Activated T-cell treated with anti-CD3 and anti-CD28 coated beads, Interleukin-2, amount 50 U/mL, for 72 hours (primary cell): Measurements from ENCODE around the gene TBATA. TPM values are rescaled to one million over a fixed set of nuclear protein-coding genes. Genes with fewer than 3 reads are reported as not detected.
"Not testable (repeated sequence)": the region's sequence is repeated elsewhere in the genome, so short reads cannot be mapped to it uniquely, and the experiment has no call there.

ENCODE experiments used
- ATAC-seq, 2 donors: fragments of 150-1000 bp; cut with Tn5 transposase; replicated peaks in 1 of 2; 2 replicates each; pipeline ENCODE4 v1.10.0; 2021; ENCODE audit warnings: moderate library complexity in 2 of 2, mild to moderate bottlenecking in 1 of 2
- DNase-seq, 2 donors: peaks; one replicate each; pipeline ENCODE4 v3.0.0; 2021 to 2022; ENCODE audit warnings: mixed read lengths in 1 of 2
- H3K27ac Mint-ChIP-seq: one replicate; pipeline ENCODE4 v1.8.0; 2022; ENCODE audit warnings: mild to moderate bottlenecking, moderate library complexity, mixed read lengths
- H3K27me3 Mint-ChIP-seq: one replicate; pipeline ENCODE4 v1.8.0; 2022; ENCODE audit warnings: low read depth, mixed read lengths
- H3K36me3 Mint-ChIP-seq, 2 donors: one replicate each; pipeline ENCODE4 v1.8.0; 2022; ENCODE audit warnings: mixed read lengths in 2 of 2, mild to moderate bottlenecking in 1 of 2; ENCODE audit not compliant: insufficient read depth in 2 of 2
- H3K4me1 Mint-ChIP-seq: one replicate; pipeline ENCODE4 v1.8.0; 2022; ENCODE audit warnings: low read depth, mixed read lengths
- H3K4me3 Mint-ChIP-seq, 2 donors: one replicate each; pipeline ENCODE4 v1.8.0; 2022; ENCODE audit warnings: mild to moderate bottlenecking in 2 of 2, mixed read lengths in 2 of 2, moderate library complexity in 2 of 2
- H3K9me3 Mint-ChIP-seq, 2 donors: one replicate each; pipeline ENCODE4 v1.8.0; 2022; ENCODE audit warnings: mixed read lengths in 2 of 2
- total RNA-seq, 2 donors: library from RNA; stranded (reverse); gene quantifications; one replicate each; pipeline ENCODE4 v1.2.3, GENCODE V29; 2022

The TBATA gene
- total RNA-seq, 2 donors from 2014 or later: not detected

DNA sequence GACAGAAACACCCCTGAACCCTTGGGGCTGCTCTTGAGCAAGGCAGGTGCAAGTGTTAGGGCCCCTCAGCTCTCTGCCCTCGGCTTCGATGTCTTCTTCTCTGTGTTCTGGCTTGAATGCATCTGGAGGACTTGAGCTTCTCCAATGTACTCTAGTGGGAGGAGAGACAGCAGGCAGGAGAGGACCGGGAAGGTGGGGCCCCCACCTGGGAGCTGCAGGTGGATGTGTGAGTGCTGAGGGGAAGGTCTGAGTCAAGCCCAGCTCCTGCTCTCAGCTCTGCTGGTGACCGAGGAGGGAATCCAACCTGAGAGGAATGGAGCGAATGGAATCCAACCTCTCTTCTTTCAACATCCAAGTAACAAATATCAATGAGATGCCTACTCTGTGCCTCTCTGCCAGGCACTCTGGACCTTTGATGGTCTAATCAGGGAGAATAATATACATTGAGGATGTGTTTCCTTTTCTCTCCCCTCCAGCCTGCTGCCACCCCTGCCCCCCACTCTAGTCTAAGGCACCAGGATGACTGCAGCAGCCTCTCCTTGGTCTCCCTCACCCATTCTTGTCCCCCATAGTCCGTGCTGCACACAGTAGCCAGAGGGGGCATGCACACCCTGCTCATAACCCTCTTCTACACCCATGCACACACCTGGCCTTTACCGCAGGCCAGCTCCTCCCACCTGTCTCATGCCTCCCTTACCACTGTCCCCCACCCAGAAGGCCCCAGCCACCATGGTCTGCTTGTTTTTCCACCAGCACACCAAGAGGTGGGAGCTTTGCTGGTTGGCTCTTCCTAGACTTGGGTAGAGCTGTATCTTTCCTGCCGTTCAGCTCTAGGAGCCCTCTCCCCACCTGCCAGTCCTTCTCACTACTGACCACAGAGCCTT, 13.6 kb downstream of the TBATA start:
- no peaks in the 10 kb centered on the region for H3K36me3 Mint-ChIP-seq
- H3K27ac Mint-ChIP-seq: no peak overlapping the region
- H3K27me3 Mint-ChIP-seq: peaks cover 7% of the 10 kb centered on the region
- no peaks in the 10 kb centered on the region for H3K4me1 Mint-ChIP-seq
- DNase-seq: no peak
- H3K9me3 Mint-ChIP-seq: no peaks in the 10 kb centered on the region
- no peak overlapping the region for H3K4me3 Mint-ChIP-seq
- ATAC-seq: no peak

DNA sequence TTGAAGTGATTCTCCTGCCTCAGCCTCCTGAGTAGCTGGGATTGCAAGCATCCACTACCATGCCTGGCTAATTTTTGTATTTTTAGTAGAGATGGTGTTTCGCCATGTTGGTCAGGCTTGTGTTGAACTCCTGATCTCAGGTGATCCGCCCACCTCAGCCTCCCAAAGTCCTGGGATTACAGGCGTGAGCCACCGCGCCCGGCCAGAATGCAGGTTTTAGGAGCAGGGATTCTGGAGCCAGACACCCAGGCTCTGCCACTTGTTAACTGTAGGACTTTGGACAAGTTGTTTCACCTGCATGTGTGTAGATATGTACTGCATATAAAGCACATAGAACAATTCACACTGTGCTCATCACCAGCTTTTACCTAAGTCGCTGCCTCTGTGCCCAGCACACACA, 14.7 kb downstream of the TBATA start:
- not testable (repeated sequence) for H3K4me3 Mint-ChIP-seq, H3K36me3 Mint-ChIP-seq, ATAC-seq, H3K9me3 Mint-ChIP-seq, DNase-seq, H3K27ac Mint-ChIP-seq, H3K4me1 Mint-ChIP-seq
- H3K27me3 Mint-ChIP-seq: peaks cover 10% of the 10 kb centered on the region

DNA sequence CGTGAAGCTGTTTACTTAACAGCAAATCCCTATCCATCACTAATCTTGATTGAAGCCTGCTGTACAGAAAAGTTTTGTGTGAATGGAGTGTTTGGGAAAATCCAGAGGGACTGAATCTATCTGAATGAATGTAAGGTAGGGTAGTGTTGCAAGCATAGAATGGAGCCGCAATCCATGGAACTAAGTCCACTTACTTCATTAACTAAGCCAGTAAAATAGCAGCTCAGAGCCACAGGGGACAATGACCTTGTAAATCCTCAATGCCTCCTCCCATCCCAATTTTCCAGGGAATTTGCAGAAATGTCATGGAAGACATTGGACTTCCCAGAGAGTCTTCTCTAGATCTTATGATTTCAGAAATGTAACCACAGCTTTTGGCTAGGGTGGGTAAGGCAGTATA, 15.2 kb downstream of the TBATA start:
- no peaks in the 10 kb centered on the region for H3K4me1 Mint-ChIP-seq
- no peak overlapping the region for H3K4me3 Mint-ChIP-seq
- H3K27me3 Mint-ChIP-seq: peaks cover 10% of the 10 kb centered on the region
- peaks cover 2 to 5% of the 10 kb centered on the region in 2 donors for H3K9me3 Mint-ChIP-seq
- no peak for ATAC-seq
- peaks cover 0 to 7% of the 10 kb centered on the region in 2 donors for H3K36me3 Mint-ChIP-seq
- no peak overlapping the region for H3K27ac Mint-ChIP-seq
- no peak for DNase-seq

DNA sequence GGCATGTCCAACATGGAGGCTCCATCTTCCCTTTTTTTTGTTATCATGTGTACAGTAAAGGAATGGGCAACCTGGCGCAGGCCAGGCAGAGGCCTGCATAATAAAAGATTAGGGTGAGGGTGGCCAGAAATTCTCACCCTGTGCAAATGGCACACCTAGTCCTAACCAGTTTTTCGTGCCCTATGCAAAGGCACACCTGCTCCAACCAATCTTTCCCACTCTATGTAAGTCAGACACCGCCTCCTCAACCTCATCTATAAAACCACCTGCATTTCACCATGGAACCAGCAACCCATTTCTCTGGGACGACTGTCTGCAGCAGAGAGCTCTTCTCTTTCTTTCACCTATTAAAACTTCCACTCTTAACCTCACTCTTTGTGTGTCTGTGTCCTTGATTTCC, 16.1 kb downstream of the TBATA start:
- ATAC-seq (no peak), DNase-seq (no peak)
- H3K4me3 Mint-ChIP-seq: no peak overlapping the region
- peaks cover 2 to 5% of the 10 kb centered on the region in 2 donors for H3K9me3 Mint-ChIP-seq
- H3K36me3 Mint-ChIP-seq: peaks cover 0 to 7% of the 10 kb centered on the region in 2 donors
- peaks cover 10% of the 10 kb centered on the region for H3K27me3 Mint-ChIP-seq
- no peaks in the 10 kb centered on the region for H3K4me1 Mint-ChIP-seq
- H3K27ac Mint-ChIP-seq: no peak overlapping the region

DNA sequence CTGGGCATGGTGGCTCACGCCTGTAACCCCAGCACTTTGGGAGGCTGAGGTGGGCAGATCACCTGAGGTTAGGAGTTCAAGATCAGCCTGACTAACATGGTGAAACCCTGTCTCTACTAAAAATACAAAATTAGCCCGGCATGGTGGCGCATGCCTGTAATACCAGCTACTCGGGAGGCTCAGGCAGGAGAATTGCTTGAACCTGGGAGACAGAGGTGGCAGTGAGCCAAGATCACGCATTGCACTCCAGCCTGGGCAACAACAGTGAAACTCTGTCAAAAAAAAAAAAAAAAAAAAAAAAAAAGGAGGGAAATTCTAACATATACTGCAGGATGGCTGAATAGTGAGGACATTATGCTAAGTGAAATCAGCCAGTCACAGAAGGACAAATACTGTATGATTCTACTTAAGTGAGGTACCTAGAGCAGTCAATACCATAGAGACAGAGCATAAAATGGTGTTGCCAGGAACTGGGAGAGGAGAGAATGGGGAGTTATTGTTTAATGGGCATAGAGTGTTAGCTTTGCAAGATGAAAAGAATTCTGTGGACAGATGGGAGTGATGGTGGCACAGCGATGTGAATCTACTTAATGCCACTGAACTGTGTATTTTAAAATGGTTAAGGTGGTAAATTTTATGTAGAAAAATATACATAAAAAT, 17.0 kb downstream of the TBATA start:
- not testable (repeated sequence) for H3K36me3 Mint-ChIP-seq, H3K4me1 Mint-ChIP-seq, ATAC-seq, H3K27ac Mint-ChIP-seq, DNase-seq, H3K4me3 Mint-ChIP-seq, H3K9me3 Mint-ChIP-seq
- peaks cover 10% of the 10 kb centered on the region for H3K27me3 Mint-ChIP-seq

DNA sequence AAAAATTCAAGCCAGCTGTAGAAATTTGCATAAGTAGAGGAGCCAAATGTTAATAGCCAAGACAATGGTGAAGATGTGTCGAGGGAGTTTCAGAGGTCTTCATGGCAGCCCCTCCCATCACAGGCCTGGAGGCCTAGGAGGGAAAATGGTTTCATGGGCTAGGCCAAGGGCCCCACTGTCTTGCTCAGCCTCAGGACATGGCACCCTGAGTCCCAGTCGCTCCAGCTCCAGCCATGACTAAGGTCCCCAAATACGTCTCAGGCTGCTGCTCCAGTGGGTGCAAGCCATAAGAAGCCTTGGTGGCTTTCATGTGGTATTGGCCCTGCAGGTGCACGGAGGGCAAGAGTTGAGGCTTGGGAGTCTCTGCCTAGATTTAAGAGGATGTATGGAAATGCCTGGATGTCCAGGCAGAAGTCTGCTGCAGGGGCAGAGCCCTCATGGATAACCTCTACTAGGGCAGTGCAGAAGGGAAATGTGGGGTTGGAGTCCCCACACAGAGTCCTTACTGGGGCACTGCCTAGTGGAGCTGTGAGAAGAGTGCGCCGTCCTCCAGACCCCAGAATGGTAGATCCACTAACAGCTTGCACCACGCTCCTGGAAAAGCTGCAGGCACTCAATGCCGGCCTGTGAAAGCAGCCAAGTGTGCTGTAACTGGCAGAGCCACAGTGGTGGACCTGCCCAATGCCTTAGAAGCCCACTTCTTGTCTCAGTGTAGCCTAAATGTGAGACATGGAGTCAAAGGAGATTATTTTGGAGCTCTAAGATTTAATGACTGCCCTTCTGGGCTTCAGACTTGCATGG, 19.2 kb downstream of the TBATA start:
- DNase-seq: no peak
- H3K27me3 Mint-ChIP-seq: peaks cover 10% of the 10 kb centered on the region
- no peaks in the 10 kb centered on the region for H3K4me1 Mint-ChIP-seq
- no peak overlapping the region for H3K4me3 Mint-ChIP-seq
- peaks cover 0 to 7% of the 10 kb centered on the region in 2 donors for H3K36me3 Mint-ChIP-seq
- H3K9me3 Mint-ChIP-seq: peaks cover 2 to 5% of the 10 kb centered on the region in 2 donors
- ATAC-seq: no peak
- H3K27ac Mint-ChIP-seq: no peak overlapping the region

DNA sequence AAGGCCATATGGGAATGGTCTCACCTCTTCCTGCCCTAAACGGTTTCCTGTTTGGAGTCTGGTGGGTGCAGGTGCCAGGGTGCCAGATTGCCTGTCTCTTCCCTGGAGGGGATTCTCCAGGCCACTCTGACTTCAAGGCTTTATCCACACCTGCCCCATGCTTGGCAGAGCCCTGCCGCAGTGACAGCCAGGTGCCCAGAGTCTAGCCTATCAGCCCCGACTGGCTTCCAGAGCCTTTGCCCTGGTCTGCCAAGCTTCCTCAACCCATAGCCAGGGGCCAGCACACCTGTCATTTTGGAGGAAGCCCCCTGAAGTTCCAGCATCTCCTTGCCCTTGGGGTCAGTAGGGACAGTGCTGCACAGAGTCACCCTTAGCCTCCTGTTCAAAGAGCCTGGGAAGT, 21.6 kb downstream of the TBATA start:
- H3K36me3 Mint-ChIP-seq: peaks cover 0 to 7% of the 10 kb centered on the region in 2 donors
- peaks cover 10% of the 10 kb centered on the region for H3K4me1 Mint-ChIP-seq
- H3K9me3 Mint-ChIP-seq: peaks cover 2 to 5% of the 10 kb centered on the region in 2 donors
- H3K27ac Mint-ChIP-seq: no peak overlapping the region
- H3K4me3 Mint-ChIP-seq: no peak overlapping the region
- ATAC-seq (no peak), DNase-seq (no peak)
- peaks cover 10% of the 10 kb centered on the region for H3K27me3 Mint-ChIP-seq

DNA sequence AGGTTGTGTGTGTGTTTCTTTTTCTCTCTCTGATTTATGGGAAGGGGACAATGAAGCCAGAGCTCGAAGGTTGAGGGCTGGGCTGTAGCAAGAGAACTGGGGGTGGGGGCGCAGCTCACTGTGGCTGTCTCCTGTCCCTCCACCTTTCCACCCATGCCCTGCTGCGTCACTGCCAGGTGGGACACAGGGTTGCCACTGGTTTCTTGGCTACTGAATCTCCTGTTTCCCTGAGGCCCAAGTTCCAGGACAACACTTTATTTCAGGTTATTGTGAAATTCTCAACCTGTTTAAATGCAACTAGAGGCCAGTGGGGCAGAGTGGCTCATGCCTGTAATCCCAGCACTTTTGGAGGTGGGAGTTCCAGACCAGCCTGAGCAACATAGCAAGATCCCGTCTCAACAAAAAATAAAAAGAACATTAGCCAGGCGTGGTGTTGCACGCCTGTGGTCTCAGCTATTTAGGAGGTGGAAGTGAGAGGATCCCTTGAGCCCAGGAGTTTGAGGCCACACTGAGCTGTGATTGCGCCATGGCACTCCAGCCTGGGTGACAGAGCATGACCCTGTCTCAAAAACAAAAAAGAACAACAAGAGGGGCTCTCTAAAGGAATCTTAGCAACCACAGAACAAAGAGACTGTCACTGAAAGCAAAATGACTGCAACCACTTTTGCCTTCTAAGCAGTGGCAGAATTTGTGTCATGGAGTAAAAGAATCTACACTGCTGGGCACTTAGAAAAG, 22.6 kb downstream of the TBATA start:
- peaks cover 10% of the 10 kb centered on the region for H3K27me3 Mint-ChIP-seq
- peaks cover 0 to 7% of the 10 kb centered on the region in 2 donors for H3K36me3 Mint-ChIP-seq
- H3K9me3 Mint-ChIP-seq: peaks cover 2 to 5% of the 10 kb centered on the region in 2 donors
- no peak overlapping the region for H3K27ac Mint-ChIP-seq
- no peak for ATAC-seq
- no peak overlapping the region for H3K4me3 Mint-ChIP-seq
- DNase-seq: no peak
- peaks cover 15% of the 10 kb centered on the region for H3K4me1 Mint-ChIP-seq

DNA sequence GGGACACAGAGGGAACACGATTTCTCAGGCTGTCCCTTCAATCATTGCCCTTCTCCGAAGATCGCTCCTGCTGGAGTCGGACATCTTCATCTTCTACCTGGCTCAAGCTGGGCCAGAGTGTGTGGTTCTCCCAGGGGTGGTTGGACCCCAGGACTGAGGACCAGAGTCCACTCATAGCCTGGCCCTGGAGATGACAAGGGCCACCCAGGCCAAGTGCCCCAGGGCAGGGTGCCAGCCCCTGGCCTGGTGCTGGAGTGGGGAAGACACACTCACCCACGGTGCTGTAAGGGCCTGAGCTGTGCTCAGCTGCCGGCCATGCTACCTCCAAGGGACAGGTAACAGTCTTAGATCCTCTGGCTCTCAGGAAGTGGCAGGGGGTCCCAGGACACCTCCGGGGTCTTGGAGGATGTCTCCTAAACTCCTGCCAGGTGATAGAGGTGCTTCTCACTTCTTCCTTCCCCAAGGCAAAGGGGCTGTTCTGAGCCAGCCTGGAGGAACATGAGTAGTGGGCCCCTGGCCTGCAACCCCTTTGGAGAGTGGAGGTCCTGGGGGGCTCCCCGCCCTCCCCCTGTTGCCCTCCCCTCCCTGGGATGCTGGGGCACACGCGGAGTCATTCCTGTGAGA, 23.3 kb downstream of the TBATA start:
- H3K27me3 Mint-ChIP-seq: peaks cover 6% of the 10 kb centered on the region

DNA sequence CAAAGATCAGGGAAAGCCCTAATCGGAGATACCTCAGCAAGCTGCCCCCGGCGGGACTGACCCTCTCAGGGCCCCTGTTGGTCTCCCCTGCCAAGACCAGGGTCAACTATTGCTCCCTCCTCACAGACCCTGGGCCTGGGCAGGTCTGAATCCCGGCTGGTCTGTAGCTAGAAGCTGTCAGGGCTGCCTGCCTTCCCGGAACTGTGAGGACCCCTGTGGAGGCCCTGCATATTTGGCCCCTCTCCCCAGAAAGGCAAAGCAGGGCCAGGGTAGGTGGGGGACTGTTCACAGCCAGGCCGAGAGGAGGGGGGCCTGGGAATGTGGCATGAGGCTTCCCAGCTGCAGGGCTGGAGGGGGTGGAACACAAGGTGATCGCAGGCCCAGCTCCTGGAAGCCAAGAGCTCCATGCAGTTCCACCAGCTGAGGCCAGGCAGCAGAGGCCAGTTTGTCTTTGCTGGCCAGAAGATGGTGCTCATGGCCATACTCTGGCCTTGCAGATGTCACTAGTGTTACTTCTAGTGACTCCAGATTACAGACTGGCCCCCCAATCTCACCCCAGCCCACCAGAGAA, 24.1 kb downstream of the TBATA start:
- no peak for ATAC-seq
- peaks cover 0 to 7% of the 10 kb centered on the region in 2 donors for H3K36me3 Mint-ChIP-seq
- no peak overlapping the region for H3K27ac Mint-ChIP-seq
- no peak for DNase-seq
- H3K9me3 Mint-ChIP-seq: peaks cover 2 to 5% of the 10 kb centered on the region in 2 donors
- H3K4me1 Mint-ChIP-seq: peaks cover 15% of the 10 kb centered on the region
- no peaks in the 10 kb centered on the region for H3K27me3 Mint-ChIP-seq
- H3K4me3 Mint-ChIP-seq: no peak overlapping the region

More for the DNA sequence above, 23.3 kb downstream of the TBATA start:
- no peak for ATAC-seq
- Mint-ChIP-seq H3K4me1 (peaks cover 15% of the 10 kb centered on the region), H3K36me3 (peaks cover 0 to 7% of the 10 kb centered on the region in 2 donors), H3K4me3 (no peak overlapping the region), H3K9me3 (peaks cover 2 to 5% of the 10 kb centered on the region in 2 donors), H3K27ac (no peak overlapping the region)
- DNase-seq: no peak

DNA sequence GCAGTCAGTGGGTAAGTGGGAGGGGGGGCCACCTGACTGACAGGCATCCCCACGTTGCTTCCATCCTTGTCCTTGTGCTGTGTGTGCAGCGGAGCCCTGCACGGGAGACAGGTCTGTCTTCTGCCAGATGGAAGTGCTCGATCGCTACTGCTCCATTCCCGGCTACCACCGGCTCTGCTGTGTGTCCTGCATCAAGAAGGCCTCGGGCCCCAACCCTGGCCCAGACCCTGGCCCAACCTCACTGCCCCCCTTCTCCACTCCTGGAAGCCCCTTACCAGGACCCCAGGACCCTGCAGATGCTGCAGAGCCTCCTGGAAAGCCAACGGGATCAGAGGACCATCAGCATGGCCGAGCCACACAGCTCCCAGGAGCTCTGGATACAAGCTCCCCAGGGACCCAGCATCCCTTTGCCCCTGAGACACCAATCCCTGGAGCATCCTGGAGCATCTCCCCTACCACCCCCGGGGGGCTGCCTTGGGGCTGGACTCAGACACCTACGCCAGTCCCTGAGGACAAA, 24.8 kb downstream of the TBATA start:
- ATAC-seq (no peak), DNase-seq (no peak)
- no peak overlapping the region for H3K4me3 Mint-ChIP-seq
- peaks cover 0 to 3% of the 10 kb centered on the region in 2 donors for H3K36me3 Mint-ChIP-seq
- peaks cover 15% of the 10 kb centered on the region for H3K4me1 Mint-ChIP-seq
- H3K9me3 Mint-ChIP-seq: peaks cover 1 to 2% of the 10 kb centered on the region in 2 donors
- H3K27me3 Mint-ChIP-seq: no peaks in the 10 kb centered on the region
- no peak overlapping the region for H3K27ac Mint-ChIP-seq

DNA sequence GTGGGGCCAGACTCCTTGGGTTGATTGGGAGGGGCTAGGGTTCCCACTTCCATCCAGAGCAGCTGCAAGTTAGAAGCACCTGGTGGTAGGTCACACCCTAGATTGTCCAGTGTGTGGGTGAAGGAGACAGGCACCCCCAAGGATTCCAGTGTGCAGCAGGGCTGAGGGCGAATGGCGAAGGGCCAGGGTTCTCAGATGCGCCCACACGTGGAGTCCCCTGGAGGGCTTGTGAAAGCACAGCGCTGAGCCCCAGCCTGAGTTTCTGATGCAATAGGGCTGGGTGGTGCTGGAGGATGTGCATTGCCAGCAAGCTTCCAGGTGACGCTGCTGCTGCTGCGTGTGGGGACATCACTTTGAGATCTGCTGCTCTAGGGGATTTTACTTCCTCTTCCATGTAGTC, 25.4 kb downstream of the TBATA start:
- DNase-seq (peak in 1 of 2 donors; percentile 9), ATAC-seq (peak; percentile 34 to 54)
- Mint-ChIP-seq H3K36me3 (no peaks in the 10 kb centered on the region), H3K27ac (no peak overlapping the region), H3K27me3 (no peaks in the 10 kb centered on the region), H3K4me1 (peaks cover 15% of the 10 kb centered on the region), H3K4me3 (no peak overlapping the region), H3K9me3 (no peaks in the 10 kb centered on the region)
